GM19193 (cell line): ENCODE results near the gene FCGR3A.

Source experiments
- POLR2A ChIP-seq: IDR thresholded peaks from 4 replicates; pipeline ENCODE4 v1.6.1; 2011; ENCODE audit not compliant: insufficient read depth, insufficient read length; ENCODE audit errors: extremely low read depth

The FCGR3A gene

DNA sequence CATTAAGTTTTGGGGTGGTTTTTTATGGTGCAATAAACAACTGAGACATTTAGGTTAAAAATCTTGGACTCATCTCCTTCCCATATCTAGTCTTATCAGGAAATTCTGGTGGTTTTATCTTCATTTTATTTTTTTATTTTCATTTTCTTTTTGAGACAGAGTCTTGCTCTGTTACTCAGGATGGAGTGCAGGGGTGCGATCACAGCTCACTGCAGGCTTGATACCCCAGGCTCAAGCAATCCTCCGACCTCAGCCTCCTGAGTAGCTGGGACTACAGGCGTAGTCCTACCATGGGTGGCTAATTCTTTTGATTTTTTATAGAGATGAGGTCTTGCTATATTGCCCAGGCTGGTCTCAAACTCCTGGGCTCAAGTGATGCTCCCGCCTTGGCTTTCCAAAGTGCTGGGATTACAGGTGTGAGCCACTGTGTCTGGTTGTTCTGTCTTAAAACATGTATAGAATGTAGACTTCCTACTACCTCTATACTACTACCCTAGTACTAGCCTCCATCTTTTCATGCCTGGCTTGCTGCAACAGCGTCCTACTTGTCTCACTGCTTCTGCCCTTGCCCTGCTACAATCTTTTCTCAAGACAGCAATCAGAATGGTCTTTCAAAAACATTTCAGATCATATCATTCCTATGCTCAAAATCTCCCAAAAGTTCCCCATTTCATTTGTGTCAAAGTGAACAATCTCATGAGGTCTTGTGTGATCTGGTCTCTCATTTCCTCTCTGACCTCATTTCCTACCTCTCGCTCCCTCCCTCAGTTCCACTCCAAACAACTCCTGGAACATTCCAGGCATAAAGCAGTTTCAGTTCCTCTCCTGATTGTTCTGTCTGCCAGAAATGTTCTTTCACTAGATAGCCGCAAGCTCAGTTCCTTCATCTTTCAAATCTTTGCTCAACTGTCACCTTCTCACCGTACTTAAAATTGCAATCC lies 50.2 kb downstream of the FCGR3A start:
- no peak for TF ChIP-seq POLR2A

- no peak for TF ChIP-seq POLR2A
Observed at GRCh38 chr1:161498646-161499045, 51.0 kb downstream of the FCGR3A start.

DNA sequence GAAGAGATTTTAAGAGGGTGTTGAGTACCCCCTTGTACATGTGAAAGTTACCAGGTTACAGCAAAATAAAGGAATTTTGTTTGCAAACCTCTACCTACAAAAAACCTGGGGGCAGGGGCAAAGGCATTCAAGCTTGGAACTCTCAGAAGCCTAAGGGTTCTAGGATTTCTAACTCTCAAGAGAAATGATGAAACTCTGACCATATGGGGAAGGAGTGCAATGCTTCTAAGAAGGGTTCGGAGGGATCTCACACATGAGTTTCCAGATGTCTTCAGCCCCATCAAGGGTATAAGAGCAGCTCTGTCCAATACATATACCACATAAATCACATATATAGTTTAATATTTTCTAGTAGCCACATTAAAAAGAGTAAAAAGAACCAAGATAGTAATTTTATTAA lies 51.7 kb downstream of the FCGR3A start:
- no peak for TF ChIP-seq POLR2A

GRCh38 chr1:161495490-161495889 lies 54.1 kb downstream of the FCGR3A start:
- TF ChIP-seq POLR2A = no peak

DNA sequence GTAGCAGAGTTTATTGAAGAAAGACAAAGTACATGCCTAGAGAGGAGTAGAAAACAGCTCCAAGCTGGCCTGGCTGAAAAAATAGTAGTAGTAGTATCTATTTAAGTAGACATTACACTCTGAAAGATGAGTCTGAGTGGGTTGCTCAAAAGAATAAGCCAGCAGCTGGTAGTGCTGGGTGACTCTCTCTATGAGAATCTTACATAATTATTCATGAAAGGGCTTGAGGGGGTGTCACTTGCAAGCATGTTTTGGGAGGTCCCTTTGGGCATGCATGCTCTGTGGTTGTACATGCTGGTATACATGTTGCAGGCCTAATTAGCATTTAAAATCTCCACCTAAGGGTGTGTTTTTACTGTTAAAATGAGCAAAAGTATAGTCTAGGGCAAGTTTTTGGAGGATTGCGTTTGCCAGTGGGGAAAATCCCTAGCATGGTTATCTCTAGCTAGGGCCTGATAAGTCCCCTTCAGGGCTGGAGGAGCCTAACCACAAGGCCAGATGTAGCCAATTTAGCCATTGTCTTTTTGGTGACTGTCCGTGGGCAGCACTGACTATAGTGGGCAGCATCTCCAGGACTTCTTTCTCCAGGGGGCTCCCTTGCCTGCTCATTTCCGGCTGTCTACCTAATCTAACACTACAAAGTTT lies 55.4 kb downstream of the FCGR3A start:
- TF ChIP-seq POLR2A = no peak

- TF ChIP-seq POLR2A = no peak
Observed at GRCh38 chr1:161492827-161493226, 56.8 kb downstream of the FCGR3A start.
